ENCODE measurements around the gene VSTM2L.

DNA sequence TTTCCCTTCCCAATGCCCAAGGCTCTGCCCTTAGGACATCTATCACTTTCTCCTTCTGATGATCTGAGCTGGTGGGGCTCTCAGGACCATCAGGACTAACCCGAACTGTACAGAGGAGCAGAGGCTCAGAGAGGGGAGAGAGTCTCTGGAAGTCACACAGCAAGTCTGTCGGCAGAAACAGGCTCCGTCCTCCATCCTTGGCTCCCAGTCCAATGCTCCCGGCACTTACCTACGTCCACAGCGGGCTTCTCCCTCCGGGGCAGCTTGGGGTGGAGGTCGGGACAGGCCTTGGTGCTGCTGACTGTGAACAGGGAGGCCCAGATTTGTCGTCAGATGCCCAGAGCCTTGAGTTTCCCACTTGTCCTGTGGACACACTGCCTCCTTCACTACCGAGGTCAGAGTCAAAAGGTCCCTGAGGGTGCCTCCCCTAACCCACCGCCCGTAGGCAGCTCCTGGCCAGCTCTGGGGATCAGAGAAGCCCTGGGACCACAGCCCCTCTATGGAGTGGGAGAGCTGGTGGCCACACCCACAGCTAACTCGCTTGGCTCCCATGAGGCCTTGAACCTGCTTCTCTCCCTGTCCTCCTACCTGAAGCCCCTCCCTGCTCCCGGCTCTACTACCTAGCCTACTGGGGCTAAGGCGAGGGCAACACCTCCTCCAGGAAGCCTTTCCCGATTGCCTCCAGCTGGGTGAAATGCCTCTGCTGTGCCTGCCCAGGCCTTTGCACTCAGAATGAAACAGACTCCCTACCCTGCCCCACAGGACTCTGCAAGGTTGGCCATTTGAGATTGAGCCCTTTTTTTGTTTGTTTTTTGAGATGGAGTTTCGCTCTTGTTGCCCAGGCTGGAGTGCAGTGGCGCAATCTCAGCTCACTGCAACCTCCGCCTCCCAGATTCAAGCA lies 22.6 kb downstream of the VSTM2L start:
- TF ChIP-seq, protein P1, sequence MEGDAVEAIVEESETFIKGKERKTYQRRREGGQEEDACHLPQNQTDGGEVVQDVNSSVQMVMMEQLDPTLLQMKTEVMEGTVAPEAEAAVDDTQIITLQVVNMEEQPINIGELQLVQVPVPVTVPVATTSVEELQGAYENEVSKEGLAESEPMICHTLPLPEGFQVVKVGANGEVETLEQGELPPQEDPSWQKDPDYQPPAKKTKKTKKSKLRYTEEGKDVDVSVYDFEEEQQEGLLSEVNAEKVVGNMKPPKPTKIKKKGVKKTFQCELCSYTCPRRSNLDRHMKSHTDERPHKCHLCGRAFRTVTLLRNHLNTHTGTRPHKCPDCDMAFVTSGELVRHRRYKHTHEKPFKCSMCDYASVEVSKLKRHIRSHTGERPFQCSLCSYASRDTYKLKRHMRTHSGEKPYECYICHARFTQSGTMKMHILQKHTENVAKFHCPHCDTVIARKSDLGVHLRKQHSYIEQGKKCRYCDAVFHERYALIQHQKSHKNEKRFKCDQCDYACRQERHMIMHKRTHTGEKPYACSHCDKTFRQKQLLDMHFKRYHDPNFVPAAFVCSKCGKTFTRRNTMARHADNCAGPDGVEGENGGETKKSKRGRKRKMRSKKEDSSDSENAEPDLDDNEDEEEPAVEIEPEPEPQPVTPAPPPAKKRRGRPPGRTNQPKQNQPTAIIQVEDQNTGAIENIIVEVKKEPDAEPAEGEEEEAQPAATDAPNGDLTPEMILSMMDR (IDR thresholded peaks at IDR 0.05; ENCODE audit: borderline replicate concordance, extremely low read depth, low read length, poor library complexity, severe bottlenecking): no peak
- no peak for TF ChIP-seq EZH2 (IDR thresholded peaks at IDR 0.05; ENCODE audit: borderline replicate concordance, low read depth, low read length, severe bottlenecking)

Data from DND-41 (cell line).